AG09319 (cell line): ENCODE results near the gene KCNJ18.
"Not testable (repeated sequence)": the region's sequence is repeated elsewhere in the genome, so short reads cannot be mapped to it uniquely, and the experiment has no call there.

Experiments used
- DNase-seq: peaks from one replicate; pipeline ENCODE4 v3.0.0-alpha.2; 2010; ENCODE audit warnings: low read depth; ENCODE audit errors: extremely low read depth

KCNJ18 gene

DNA sequence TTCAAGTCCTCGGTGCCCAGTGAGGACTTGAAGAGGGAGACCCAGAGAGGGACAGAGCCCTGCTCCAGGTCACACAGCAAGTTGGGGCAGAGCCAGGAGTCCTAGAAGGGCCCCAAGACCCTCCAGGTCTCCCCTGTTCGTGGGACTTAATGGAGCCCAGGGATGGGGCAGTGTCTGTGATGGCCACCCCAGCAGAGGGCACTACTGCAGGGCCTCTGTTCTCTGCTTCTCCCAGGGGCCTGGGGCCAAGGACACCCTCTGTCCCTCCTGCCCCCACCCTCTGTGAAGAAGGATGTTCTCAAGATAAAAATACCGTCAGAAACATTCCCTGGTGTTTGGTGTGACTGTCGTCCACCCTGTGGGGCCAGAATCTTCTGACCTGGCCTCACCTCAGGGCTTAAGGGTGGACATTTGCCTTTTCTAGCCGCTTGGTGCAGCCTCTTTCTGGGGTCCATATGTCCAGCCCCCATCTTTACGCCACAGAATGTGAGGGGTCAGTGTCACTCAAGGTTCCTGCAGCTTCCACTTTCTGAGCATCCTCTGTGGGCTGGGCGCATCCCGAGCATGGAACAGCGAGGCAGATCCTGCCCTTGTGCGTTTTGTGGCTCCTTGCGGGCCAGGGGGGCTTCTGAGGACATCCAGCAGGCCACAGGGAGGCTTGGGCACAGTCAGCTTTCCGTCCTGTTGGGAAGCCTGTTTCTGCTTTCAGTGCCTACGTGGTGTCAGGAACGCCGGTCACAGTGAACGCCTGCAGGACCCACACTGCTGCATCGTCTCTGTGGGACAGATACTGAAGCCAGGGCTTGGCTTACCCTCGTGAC, at the start of gene KCNJ18:
KCNJ18 (plus strand) TSS at position 641 of the 821 bp plus-strand sequence. CDS start 10,264 bp downstream, outside the sequence.
- not testable (repeated sequence) for DNase-seq

DNA sequence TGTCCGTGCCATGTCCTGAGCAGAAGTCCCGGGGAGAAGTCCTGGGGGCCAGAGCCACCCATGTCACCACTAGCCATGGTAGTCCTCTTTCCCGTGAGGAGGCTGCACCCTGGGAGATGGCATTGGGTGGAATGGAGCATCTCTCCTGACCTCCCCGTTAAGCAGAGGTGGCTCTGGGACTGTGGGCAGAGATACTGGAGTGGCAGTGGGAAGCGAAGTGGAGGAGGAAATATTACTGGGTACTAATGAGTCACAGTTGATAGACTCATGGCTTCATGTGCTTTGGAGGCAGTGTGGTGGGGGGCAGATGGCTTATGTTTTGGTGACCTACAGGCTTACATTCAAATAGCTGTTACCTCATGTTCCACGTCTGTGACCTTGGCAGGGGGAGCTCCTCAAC, 44.2 kb upstream of the KCNJ18 start:
- not testable (repeated sequence) for DNase-seq

DNA sequence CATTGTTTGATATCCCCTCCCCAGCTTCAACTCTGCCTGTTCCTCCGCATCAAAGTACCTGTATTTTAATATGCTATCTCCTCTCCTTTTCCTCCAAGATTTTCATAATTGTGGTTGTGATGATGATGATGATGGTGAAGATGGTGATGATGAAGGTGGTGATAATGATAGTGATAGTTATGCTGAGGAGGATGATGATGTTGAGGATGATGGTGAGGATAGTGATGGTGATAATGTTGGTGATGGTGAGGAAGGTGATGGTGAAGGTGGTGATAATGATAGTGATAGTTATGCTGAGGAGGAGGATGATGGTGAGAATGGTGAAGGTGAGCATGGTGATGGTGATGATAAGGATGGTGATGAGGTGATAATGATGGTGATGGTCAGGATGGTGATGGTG, 42.3 kb upstream of the KCNJ18 start:
- not testable (repeated sequence) for DNase-seq

DNA sequence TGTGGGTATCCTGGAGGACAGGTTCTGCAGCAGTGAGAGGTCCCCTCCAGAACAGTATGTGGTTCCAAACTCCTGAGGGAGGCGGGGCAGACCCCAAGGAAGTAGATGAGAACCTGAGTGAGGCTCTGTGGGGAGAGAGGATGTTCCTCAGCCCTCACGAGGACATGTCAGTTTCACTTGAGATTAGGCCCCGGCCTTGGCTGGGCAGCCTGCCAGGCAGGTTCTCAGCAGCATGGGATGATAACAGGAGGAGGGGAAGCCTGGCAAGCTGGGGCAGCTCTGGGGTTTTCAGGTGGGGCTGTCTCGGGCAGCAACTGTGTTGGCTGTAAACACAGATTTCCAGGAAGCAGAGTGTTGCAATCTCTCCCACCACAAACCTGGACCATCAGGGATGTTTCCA, 40.3 kb upstream of the KCNJ18 start:
- not testable (repeated sequence) for DNase-seq

DNA sequence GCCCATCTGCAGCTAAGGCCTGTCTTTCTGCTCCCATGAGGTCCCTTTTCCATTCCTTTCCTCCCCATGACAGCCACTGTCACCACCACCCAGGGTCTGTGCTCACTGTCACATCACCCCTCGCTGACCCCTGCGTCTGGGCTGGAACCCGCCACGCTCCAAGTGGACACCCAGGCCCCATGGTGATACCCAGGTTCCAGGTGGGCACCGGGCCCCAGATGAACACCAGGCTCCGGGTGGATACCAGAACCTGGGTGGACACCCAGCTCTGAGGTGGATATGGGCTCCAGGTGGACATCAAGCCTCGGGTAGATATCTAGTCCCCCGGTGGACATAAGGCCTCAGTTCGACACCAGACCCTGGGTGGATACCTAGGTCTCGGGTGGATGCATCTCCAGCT, 39.1 kb upstream of the KCNJ18 start:
- not testable (repeated sequence) for DNase-seq

DNA sequence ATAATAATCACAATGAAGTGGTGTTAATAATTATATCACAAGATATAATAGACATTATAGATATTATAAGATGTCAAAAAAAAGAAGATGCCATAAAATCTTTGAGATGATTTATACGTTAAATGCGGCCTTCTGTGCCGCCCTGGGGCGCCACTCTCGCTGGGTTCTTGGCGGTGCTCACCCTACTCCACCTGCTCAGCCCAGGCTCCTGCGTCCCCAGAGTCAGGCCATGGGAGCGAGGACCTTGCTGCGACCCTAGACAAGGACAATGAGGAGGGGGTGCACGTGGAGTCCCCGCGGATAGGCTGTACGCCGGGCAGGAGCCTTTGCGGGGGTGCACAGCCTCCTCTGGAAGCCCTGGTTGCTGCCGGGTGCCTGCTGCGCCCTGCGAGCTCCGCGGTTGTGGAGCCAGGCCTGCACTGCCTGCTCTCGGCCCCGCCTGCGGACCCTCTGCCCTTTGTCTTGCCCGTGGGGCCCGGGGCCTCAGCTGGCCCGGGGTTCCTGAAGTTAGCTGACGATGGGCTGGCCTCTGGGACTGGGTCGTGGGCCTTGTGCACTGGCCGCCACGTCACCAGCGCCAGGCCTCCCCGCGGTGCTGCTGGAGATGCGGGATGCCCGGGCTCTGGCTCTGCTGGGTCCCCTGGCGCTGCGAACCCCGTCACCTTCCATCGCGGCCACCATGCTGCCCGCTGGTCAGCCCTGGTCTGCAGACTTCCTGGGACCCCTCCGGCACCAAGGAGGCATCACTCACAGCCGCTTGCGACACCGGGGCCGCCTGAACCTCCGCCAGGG, 35.6 kb upstream of the KCNJ18 start:
- DNase-seq = not testable (repeated sequence)

DNA sequence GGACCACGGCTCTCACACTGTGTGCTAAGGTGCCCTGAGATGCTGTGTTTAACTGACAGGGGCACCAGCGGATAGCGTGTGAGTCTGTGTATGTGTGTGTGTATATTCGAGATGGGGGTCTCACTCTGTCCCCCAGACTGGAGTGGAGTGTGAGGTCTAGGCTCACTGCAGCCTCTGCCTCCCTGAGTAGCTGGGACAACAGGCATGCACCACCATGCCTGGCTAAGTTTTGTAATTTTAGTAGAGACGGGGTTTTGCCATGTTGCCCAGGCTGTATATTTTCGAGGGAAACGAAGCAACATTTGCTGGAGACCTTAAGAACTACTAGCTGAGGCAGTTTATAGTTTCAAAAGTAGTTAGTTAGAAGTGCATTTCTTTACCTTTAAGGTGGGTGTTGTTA, 32.7 kb upstream of the KCNJ18 start:
- not testable (repeated sequence) for DNase-seq

DNA sequence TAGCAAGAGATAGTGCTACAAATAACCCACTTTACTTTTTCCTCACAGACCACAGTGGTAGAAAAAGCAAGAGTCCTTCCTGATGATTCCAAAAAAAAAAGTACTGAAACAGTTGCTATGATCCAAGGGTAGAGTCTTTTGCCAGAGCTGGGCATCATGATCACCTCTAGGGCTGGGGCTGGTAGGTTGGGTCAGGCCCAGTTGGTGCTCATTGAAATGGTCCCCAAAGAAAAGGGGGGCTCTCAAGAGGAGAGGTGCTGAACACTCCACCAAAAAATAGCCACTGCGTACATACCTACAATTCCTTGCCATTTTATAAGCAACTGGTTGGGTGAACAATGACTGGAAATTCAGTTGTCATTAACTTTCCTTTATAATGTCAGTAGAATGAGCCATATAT, 30.9 kb upstream of the KCNJ18 start:
- not testable (repeated sequence) for DNase-seq

DNA sequence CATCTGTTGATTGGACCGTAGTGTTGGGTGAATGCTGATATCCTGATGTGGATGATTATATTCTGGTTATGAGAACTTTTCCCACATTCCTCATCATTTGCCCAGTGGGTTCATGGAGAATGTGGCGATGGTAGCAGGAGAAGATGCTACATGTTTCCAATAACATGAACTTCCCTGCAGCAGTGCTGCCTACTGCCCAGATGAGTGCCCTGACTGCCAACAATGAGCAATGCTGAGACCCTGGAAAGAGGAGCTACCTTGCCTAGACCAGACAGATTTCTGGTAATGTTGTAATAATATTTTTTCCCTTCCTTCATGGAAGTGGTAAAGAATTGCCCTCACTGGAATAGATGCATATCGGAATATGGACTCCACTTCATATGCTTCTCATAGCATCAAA, 29.2 kb upstream of the KCNJ18 start:
- DNase-seq = not testable (repeated sequence)

DNA sequence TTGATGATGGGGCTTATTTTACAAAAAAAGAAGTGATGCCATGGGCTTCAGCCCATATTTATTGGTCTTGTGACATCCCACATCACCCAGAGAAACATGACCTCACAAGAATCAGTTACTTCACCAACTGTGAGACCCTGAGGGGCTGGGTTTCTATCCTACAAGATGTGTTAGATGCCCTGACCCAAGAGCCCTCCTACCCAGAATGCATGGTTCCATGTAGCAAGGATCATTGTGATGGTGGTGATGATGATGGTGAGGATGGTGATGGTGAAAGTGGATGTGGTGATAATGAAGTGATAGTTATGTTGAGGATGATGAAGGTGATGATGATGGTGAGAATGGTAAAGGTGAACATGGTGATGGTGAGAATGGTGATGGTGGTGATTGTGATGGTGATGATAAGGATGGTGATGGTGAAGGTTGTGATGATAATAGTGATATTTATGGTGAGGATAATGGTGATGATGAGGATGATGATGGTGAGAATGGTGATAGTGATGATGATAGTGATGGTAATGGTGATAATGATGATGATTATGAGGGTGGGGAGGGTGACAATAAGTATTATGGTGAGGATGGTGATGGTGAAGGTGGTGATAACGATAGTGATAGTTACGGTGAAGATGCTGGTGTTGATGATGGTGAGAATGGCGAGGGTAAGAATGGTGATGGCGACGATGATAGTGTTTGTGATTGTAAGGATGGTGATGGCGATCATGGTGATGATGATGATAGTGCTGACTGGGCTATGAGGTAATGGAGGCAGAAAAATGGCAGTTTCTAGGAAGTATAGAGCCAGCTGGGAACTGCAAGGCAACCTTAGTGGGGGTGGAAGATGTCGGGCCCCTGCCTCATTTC, 28.5 kb upstream of the KCNJ18 start:
- not testable (repeated sequence) for DNase-seq

DNA sequence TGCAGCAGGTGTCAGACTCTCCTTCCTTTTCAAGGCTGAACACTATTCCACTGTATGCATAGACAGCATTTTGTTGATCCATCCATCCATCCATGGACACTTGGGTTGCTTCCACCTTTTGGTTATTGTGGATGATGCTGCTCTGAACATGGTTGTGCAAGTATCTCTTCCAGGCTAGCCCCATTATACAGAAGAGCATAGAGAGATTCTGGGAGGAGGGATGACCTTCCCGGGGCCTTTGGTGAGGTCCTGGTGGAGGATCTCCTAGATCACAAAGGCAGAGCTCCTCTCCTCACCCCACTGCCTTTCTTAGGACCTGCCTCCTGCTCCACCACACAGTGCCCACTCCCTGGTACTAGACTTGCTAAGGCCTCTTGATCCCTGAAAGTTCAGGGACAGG, 27.2 kb upstream of the KCNJ18 start:
- DNase-seq = not testable (repeated sequence)

DNA sequence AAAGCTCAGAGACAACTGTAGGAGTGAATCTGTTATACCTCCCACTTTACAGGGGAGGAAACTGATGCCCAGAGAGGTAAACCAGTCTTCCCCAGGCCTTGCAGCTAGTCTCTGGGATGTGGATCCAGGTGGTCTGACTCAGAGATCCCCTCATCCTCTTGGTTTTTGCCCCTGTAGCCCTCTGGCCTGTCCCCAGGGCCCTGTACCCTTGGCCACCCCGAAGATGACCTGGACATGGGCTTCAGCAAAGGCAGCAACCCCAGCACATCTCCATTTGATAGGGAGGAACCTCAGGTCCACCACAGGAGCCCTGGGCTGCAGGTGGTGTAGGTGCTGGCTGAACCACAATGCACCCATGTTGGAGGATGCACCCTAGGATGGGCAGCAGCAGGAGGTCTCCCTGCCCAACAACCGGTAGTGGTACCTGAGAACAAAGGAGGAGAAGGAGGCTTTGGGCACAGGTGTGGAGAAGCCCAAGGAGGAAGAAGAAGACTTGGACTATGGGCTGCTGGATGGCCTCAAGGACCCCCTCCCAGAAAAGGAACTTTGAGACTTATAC, 26.3 kb upstream of the KCNJ18 start:
- DNase-seq = not testable (repeated sequence)

DNA sequence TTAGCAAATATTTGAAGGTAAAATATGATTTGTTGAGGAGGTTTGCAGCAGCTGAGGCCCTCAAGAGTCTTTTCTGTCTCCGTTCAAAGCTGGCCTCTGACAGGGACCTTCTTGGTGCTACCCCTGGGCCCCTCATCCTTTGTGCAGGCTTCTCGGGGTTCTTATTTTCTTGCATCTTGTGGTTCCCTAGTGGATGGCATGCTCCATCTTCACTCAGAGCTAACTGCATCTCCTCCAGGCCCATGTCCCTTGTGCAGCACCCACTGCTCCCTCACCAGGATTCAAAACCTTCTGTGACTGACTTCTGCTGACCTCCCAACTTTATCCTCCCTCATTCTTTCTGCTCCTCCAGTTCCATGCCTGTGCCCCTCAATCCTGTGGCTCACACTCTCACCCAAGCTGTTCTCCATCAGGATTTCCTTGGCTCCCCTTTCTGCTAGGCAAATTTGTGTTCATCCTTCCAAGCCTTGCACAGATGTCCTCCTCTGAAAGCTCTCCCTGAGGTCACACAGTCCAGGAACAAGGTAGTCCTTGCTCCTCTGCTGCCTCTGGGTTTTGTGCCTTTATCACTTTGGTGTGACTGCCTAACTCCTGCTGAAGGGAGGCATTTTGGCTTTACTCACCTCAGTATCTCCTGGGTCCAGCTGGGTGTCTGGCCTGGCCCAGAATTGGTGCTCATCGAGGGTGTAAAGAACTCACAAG, 25.5 kb upstream of the KCNJ18 start:
- not testable (repeated sequence) for DNase-seq

DNA sequence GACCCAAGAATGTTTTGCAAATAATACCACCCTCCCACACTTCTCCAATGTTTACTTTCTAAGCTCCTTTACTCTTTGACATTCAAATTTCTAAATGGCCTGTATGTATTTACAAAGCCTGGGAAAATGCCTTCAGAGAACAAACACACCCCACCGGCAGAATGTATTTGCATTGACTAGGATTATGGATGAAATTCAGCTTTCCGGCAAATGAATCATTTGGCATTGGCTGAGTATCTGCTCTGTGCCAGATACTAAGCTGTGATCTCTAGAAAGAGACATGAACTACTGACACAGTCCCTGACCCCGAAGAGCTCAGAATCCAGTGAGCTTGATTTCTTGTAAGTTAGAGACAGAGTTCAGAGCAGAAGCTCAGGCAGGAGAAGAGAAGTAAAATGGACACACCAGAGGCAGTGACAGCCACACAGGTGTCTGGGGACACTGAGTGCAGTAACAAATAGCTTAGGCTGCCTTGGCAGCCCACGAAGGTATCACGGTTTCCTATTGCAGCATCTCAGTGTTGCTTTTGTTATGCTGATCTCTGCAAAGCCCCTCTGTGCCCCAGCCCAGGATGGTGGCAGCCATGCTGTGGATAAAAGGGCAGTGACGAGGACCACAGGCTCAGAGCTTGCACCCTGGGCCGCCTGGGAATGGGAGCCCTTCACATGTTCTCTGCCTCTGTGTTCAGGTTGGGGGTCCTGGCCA, 24.8 kb upstream of the KCNJ18 start:
- DNase-seq = not testable (repeated sequence)

DNA sequence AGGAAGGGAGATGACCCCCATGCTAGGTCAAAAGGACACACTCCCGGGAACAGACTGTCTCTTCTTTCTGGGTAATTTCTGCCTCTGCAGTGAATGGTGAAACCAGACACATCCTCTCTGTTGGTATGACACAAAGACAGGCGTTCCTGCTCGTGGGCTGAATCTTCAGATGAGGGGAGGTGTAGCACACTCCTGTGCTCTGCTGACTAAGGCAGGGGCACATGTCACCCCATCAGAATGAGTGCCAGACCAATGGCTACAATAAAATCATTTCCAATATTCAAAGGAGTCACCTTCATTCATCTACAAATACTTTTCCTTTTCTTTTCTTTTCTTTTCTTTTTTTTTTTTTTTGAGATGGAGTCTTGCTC, 24.2 kb upstream of the KCNJ18 start:
- not testable (repeated sequence) for DNase-seq

DNA sequence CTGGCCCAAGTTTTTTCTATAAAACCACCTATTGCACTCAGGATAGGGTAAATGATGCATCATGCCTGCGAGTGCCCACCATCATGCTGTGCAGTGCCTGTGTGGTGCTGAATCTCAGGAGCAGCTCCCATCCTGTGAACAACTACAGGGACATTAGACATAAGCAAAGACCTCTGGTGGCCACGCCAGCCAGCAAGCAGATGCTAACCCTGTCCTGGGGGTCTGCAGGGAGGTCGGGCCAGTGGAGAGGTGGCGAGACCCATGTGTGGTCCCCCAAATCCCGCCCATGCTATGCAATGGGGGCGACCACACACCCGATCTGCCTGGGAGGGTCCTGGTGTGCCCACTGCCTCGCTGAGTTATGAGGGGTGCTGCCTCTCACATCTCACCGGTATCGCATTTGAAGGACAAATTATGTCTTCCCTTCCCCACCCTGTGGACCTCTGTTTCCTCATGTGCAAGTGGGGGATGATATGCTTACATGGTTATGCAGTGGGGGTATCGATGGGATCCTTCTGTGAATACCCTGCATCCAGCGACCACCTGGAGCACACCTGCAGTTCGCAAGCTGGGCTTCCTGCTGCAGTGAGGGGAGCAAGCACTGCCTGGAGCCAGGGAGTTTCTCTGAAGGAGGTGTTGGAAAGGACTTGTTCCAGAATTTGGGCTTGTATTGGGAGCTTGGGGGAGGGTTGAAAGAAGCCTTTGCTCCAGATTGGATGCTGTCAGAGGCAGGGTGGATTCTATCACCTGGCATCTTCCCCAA, 23.4 kb upstream of the KCNJ18 start:
- not testable (repeated sequence) for DNase-seq

DNA sequence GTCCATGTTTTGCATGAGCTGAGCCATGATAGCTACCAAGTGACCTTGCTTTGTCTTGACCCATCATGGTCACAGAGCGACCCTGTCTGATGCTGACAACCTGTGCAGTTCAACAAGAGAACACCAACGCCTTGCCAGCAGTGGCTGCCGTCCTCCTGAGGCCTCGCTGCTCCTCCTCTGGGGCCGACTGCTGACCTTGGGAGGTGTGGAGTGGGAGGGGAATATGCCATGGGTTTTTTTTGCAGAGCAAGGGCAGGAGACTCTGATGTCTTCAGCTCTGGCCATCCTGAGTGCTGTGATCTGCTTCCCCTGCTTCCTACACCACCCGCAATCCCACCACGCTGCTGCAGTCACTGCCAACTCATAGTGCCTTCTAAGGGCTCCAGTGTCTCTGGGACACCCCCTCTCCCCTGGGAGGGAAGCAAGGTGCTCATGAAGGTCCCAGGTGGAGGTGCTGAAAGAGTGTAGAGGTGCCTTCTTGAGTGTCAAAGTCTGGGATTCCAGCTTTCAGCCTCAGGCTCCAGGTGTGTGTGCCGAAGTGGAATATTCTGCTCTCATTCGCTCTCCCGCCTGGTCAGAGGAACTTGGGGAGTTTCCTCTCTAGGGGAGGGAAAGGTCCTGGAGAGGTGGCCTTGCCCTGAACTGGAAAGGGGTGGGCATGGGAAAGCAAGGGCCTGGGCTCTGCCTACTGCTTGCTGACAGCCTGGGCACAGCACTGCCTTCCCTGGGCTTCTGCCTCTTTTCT, 22.5 kb upstream of the KCNJ18 start:
- not testable (repeated sequence) for DNase-seq
